GM10248 (cell line): Measurements from ENCODE around the gene CMIP.

Experiments used
- CTCF ChIA-PET: fragments of 300-600 bp; sonication (Branson Sonifier 250); formaldehyde crosslinking; extraction: SDS; loops from one replicate; lab custom pipeline; 2021; ENCODE audit warnings: antibody characterized with exemption; lab: Yijun Ruan, JAX
- POLR2A ChIA-PET: fragments of 350-650 bp; sonication (Branson Sonifier 250); formaldehyde crosslinking; extraction: SDS; loops from one replicate; lab custom pipeline; 2020; ENCODE audit warnings: antibody characterized with exemption; lab: Yijun Ruan, JAX
- DNase-seq: peaks from one replicate; pipeline ENCODE4 v3.0.0; 2012; ENCODE audit errors: extremely low spot score
- TF ChIP-seq, protein P1 (sequence below): IDR thresholded peaks from 2 replicates; pipeline ENCODE4 v1.5.1; 2012; ENCODE audit warnings: mild to moderate bottlenecking, low read depth; ENCODE audit errors: extremely low read depth, missing control alignments, control extremely low read depth

The CMIP gene

DNA sequence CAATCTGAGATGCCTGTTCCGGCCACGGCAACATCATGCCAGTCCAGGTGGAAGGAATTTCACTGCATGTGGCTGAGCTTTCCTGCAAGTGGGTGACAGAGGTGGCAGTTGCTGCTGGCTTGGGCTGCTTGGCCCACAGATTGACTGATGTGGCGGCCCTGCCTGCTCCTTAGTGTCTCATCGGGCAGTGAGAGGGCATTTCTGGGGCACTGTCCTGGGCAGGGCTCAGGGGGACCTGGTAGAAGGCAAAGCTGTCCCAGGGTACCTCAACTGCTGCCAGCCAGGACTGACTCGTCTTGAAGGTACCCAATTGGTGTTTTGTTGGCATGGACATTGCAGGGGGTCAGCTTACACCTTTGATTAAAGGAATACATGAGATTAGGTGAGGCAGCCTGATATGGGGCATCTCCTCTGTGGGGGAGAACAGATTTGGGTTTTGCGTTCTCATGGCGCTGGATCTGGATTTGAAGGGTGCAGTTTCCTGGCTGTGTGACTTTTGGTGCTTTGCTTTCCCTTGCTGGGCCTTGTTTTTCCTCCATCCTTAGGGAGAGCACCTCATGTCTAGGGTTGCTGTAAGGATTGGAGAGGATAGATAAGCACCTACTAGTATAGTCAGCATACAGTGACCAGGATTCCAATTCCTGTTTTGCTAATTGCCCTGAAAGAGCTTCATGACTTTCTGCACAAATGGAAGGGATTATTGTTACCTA, 5.4 kb downstream of the CMIP start:
- no peak for DNase-seq
- CTCF ChIA-PET = interaction anchor here (1.3 kb wide), 1 partner anchor 14 kb away, joined by 5 read pairs; no protein-coding TSS in a partner anchor
- TF ChIP-seq, protein P1, sequence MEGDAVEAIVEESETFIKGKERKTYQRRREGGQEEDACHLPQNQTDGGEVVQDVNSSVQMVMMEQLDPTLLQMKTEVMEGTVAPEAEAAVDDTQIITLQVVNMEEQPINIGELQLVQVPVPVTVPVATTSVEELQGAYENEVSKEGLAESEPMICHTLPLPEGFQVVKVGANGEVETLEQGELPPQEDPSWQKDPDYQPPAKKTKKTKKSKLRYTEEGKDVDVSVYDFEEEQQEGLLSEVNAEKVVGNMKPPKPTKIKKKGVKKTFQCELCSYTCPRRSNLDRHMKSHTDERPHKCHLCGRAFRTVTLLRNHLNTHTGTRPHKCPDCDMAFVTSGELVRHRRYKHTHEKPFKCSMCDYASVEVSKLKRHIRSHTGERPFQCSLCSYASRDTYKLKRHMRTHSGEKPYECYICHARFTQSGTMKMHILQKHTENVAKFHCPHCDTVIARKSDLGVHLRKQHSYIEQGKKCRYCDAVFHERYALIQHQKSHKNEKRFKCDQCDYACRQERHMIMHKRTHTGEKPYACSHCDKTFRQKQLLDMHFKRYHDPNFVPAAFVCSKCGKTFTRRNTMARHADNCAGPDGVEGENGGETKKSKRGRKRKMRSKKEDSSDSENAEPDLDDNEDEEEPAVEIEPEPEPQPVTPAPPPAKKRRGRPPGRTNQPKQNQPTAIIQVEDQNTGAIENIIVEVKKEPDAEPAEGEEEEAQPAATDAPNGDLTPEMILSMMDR = no peak
- POLR2A ChIA-PET = no interaction called here

DNA sequence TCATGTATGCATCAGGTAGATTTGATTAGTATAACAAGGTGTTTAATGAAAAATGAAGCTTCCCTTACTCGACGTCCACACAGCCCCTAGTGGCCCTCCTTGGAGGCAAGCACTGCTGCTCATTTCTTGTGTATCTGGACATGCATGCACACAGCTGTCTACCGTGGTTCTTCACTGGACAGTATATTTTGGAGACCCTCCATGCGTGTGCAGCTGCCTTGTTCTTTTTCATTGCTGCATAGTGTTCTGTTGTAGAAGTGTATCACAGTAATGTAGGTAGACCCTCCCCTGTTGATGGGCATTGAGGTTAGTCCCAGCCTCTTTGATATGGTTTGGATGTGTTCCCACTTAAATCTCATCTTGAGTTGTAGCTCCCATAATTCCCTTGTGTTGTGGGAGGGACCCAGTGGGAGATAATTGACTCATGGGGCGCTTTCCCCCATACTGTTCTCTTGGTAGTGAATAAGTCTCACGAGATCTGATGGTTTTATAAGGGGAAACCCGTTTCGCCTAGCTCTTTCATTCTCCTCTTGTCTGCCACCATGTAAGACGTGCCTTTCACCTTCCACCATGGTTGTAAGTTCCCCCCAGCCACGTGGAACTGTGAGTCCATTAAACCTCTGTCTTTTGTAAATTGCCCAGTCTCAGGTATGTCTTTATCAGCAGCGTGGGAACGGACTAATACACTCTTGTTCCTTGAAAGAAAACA, 6.3 kb downstream of the CMIP start:
- CTCF ChIA-PET = interaction anchor here (0.9 to 1.3 kb wide), 4 partner anchors 10 to 30 kb away, joined by 3 to 5 read pairs (median 4); no protein-coding TSS in a partner anchor
- DNase-seq = no peak
- TF ChIP-seq, protein P1 = no peak
- POLR2A ChIA-PET = no interaction called here

GRCh38 chr16:81451753-81452680, 7.4 kb downstream of the CMIP start:
- TF ChIP-seq, protein P1 = no peak
- no peak for DNase-seq
- ChIA-PET CTCF (interaction anchor here (0.9 to 1.3 kb wide), 3 partner anchors 11 to 28 kb away, joined by 3 to 4 read pairs (median 3); no protein-coding TSS in a partner anchor), POLR2A (interaction anchor here (0.6 kb wide), 1 partner anchor 47 kb away, joined by 5 read pairs; no protein-coding TSS in a partner anchor)

DNA sequence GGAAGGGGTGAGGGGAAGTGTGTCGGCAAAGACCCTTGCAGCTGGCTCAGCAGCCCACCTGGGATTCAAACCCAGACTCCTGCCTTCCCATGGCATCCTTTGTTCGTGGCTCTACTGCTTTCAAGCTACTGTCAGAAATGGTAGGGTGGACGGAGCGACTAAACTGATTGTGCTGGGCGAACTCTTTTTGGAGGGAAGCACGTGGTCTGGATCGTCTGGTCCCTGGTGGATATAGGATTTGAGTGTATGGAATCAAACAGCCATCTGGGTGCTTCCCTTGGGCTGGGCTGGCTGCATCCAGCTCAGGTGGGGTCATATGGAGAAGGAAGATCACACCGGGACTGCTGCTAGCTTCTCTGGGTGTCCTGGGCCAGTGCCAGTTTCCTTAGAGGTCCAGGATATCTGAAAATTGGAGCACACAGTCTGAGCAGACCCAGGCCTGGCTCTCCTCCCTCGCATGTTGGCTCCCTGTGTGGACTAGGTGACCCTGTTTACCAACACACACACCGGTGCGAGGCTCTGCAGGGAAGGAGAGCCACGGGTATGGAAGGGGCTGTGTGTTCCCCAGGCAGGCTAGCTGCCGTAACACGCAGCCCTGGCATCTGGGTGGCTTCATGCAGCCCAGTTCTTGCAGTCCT, 8.6 kb downstream of the CMIP start:
- CTCF ChIA-PET = no interaction called here
- POLR2A ChIA-PET = interaction anchor here (1.2 kb wide), 1 partner anchor 26 kb away, joined by 3 read pairs; no protein-coding TSS in a partner anchor

DNA sequence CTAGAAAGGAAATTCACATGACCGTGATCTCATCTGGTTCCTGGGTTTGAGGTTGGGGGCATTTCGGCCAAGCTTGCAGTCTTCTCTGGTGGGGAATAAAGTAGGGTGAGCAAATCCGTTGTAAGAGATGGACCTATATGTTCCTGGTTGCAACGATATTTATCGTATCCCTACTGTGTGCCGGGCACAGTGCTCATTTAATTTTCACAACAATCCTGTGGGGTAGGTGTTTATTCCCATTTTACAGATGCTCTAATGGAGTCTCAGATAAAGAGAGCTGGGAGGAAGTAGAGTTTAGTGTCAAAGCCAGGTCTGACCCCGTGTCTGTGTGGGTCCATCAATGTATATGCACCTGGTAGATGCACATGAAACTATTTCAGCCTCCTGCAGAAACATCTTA, 9.4 kb downstream of the CMIP start:
- POLR2A ChIA-PET = interaction anchor here (1.2 kb wide), 1 partner anchor 25 kb away, joined by 3 read pairs; no protein-coding TSS in a partner anchor
- DNase-seq = no peak
- CTCF ChIA-PET = interaction anchor here (0.7 to 1.6 kb wide), 2 partner anchors 11 to 28 kb away, joined by 3 read pairs; no protein-coding TSS in a partner anchor

More for the DNA sequence above, 8.6 kb downstream of the CMIP start:
- DNase-seq = no peak
- TF ChIP-seq, protein P1 = no peak

More for the DNA sequence above, 9.4 kb downstream of the CMIP start:
- TF ChIP-seq, protein P1 = no peak
